Limb (tissue), 2 donors: Measurements from ENCODE around the gene FANCM.

Experiments used
- DNase-seq, 2 donors: peaks; one replicate each; pipeline ENCODE4 v3.0.0-alpha.2; 2016; ENCODE audit errors: extremely low spot score in 2 of 2

FANCM gene

DNA sequence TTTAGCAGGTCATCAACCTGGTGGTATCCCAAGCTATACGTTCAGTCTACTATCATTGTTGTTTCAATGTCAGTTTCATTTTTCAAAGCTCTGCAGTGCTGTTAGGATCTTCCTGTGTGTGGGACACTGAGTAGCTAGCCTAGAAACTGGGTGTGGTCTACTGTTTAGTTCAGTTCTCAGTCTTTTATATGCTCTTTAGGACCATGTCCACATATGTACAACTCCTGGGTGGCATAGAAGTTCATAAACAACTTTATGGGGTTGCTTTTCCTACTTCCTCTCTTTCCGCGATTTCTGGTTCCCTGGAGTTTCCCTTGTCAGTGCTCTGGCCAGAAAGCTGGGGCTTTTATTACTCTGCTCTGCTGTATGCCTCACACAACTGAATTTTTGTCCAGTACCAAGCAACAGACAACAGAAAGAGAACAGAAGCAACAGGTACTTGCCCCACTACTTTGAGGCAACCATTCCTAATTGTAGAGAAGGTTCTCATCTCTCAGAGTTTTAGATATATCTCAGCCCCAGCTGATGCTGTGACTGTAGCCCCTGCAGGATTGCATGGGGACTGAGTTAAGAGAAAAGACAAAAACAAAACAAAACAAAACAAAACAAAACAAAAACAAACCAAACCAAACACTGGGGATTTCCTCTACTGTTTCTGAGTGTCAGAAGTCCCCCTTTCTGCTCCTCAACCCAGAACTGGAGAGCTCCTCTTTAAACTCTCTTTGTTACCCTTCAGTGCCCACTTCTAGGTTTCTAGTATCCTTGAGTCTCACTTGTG, 86.9 kb downstream of the FANCM start:
- no peak for DNase-seq

- DNase-seq: no peak
These were observed 91.8 kb downstream of the FANCM start for GRCh38 chr14:45227566-45227965.

- DNase-seq: no peak
These were observed 103.3 kb downstream of the FANCM start for GRCh38 chr14:45238988-45239387.

GRCh38 chr14:45242706-45243105, 107.0 kb downstream of the FANCM start:
- no peak for DNase-seq

DNA sequence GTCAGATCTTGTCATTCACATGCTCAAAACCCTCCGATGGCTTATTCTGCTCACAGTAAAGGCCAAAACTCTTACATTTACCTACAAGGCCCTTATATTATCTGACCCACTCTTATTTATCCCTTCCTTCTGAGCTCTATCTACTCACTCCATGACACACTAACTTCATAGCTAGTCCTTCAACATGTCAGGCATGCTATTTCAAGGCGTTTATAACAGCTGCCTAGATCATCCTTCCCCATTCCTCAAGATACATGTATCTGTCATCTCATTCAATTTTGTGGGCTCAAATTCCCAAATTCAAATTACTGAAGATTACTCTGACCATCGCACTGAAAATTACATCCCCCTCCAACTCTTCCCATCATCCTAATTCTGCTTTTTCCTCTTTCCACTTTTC, 110.4 kb downstream of the FANCM start:
- DNase-seq: no peak

DNA sequence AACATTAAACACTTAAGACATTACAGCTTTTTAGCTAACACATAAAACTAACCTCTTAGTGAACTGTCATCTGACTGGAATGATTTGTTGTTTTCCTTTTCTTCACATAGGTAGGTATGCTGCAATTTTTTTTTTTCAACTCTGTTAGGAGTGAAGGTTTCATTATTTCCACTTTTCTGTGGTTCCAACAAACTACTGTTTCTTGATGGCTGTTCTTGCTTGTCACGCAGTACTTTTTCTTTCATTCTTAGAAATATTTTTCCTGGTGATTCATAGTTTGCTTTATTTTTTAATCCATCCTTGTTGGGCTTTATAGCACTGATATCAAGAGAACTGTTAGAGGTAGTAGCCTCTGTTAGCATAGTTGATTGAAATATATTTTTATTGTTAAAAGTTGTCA, 111.0 kb downstream of the FANCM start:
- DNase-seq: no peak

GRCh38 chr14:45247427-45247826, 111.7 kb downstream of the FANCM start:
- DNase-seq: no peak

DNA sequence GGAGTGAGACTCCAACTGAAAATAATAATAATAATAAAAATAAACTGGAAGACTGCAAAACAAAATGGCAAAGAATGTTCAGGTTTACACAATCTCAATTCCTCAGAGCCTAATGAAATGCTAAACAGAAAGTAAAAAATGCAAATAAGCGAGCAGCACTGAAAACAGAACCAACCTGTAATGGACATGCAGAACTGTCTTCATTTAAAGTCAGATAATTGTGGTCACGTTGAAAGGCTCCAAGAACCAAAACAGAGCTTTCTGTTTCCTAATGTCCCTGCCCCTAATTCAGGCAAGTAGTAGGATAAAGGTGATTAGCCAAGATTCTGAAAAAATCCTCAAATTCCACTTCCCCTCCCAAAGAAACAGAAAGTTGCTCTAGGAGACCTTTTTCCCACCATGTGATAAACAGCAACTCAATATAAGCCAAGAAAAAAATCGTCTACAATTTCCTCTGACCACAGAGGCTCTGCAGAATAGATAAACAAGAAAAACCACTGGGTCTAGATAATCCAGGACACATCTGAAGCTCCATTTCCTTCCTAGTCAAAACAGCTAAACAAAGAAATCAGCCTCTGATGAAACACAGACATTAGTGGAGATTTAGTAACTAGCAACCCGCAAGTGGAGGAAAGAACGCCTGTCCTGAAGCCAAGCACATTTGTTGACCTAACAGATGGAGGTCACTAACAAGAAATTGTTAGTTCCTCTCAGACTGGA, 114.3 kb downstream of the FANCM start:
- no peak for DNase-seq
